NB4 (cell line): ENCODE results near the gene PRDM9.

Experiments used
- CTCF ChIP-seq: IDR thresholded peaks from one replicate; pipeline ENCODE4 v1.5.1; 2012; ENCODE audit warnings: low read depth, low read length
- MAX ChIP-seq: IDR thresholded peaks from 2 replicates; pipeline ENCODE4 v1.6.1; 2011; ENCODE audit warnings: low read depth, low read length

GRCh38 chr5:23528677-23529076 is 21.3 kb downstream of the PRDM9 start:
- TF ChIP-seq CTCF (no peak), MAX (no peak)
